Left colon (tissue), 2 donors: ENCODE results near the gene PARD3B. TPM values are rescaled to one million over a fixed set of nuclear protein-coding genes. Genes with fewer than 3 reads are reported as not detected.

Source experiments
- ATAC-seq: fragments of 200-7000 bp; cut with Tn5 transposase; one replicate; pipeline ENCODE4 v1.9.1; 2020; ENCODE audit warnings: mild to moderate bottlenecking, moderate library complexity
- DNase-seq, 2 donors: peaks; one replicate each; pipeline ENCODE4 v3.0.0-alpha.2; 2020
- intact Hi-C, 2 donors: fragments of 100-400 bp; cut with DNase I in 1 of 2; cut with micrococcal nuclease in 1 of 2; formaldehyde crosslinking; loops; one replicate each; pipeline versions ENCODE4 v1.11.2 to v1.14.0; 2022; cut with DNase I, micrococcal nuclease
- total RNA-seq, 2 donors: library from RNA; stranded (reverse); fragmentation: NEBNext Ultra II Directional; extraction: Animal tissue kit (Norgen Biotek cat#: 25700); gene quantifications; one replicate each; pipeline ENCODE4 v1.2.1, GENCODE V29; 2021
- donor health status: DM: no; HTN: no; CAD: no.
- donor health status: DM: yes; HTN: yes; CAD: no.

Gene PARD3B
- total RNA-seq, 2 donors from 2014 or later, result 28.3 to 30.5 TPM

GRCh38 chr2:204989877-204990276 is 444.6 kb downstream of the PARD3B start:
- DNase-seq (no peak), ATAC-seq (no peak)
- intact Hi-C loops, result no loop called here

GRCh38 chr2:205001300-205001966 is 456.2 kb downstream of the PARD3B start:
- DNase-seq, result no peak

GRCh38 chr2:205002390-205002789 is 457.1 kb downstream of the PARD3B start:
- DNase-seq (no peak), ATAC-seq (no peak)
- intact Hi-C loops, result no loop called here

More at GRCh38 chr2:205001300-205001966, 456.2 kb downstream of the PARD3B start:
- no peak for ATAC-seq
- intact Hi-C loops, result no loop called here

GRCh38 chr2:205003288-205003687 is 458.0 kb downstream of the PARD3B start:
- ATAC-seq (no peak), DNase-seq (no peak)
- intact Hi-C loops, result no loop called here

- no peak for ATAC-seq
- no peak for DNase-seq
- intact Hi-C loops, result no loop called here
Observed at GRCh38 chr2:205010196-205010595, 464.9 kb downstream of the PARD3B start.

GRCh38 chr2:205011031-205011430 is 465.8 kb downstream of the PARD3B start:
- intact Hi-C loops, result no loop called here
- DNase-seq (no peak), ATAC-seq (no peak)

GRCh38 chr2:205012961-205013360 is 467.7 kb downstream of the PARD3B start:
- no peak for ATAC-seq
- intact Hi-C loops, result no loop called here
- DNase-seq, result no peak

GRCh38 chr2:205013586-205013985 is 468.3 kb downstream of the PARD3B start:
- intact Hi-C loops, result no loop called here
- ATAC-seq (no peak), DNase-seq (no peak)

- intact Hi-C loops, result no loop called here
- ATAC-seq, result no peak
- DNase-seq, result no peak
Observed at GRCh38 chr2:205014201-205014600, 468.9 kb downstream of the PARD3B start.

- intact Hi-C loops, result no loop called here
- no peak for ATAC-seq
Observed at GRCh38 chr2:205017381-205017780, 472.1 kb downstream of the PARD3B start.

GRCh38 chr2:205017912-205018311 is 472.6 kb downstream of the PARD3B start:
- intact Hi-C loops, result no loop called here
- ATAC-seq (peak; percentile 96), DNase-seq (no peak)

More at GRCh38 chr2:205017381-205017780, 472.1 kb downstream of the PARD3B start:
- no peak for DNase-seq

- DNase-seq (no peak), ATAC-seq (no peak)
- intact Hi-C loops, result no loop called here
Observed at GRCh38 chr2:205020673-205021072, 475.4 kb downstream of the PARD3B start.

- intact Hi-C loops, result no loop called here
- ATAC-seq (no peak), DNase-seq (no peak)
Observed at GRCh38 chr2:205022841-205023240, 477.6 kb downstream of the PARD3B start.

- intact Hi-C loops, result no loop called here
- DNase-seq (peak in 1 of 2 donors; percentile 27), ATAC-seq (no peak)
Observed at GRCh38 chr2:205024822-205025518, 479.7 kb downstream of the PARD3B start.

GRCh38 chr2:205025580-205026240 is 480.4 kb downstream of the PARD3B start:
- DNase-seq, result no peak
- ATAC-seq, result no peak
- intact Hi-C loops, result no loop called here

- no peak for ATAC-seq
- DNase-seq, result no peak
- intact Hi-C loops, result no loop called here
Observed at GRCh38 chr2:205030695-205031094, 485.4 kb downstream of the PARD3B start.

- no peak for ATAC-seq
- no peak for DNase-seq
- intact Hi-C loops, result no loop called here
Observed at GRCh38 chr2:205032093-205032551, 486.8 kb downstream of the PARD3B start.

- no peak for DNase-seq
- intact Hi-C loops, result no loop called here
- no peak for ATAC-seq
Observed at GRCh38 chr2:205033431-205033830, 488.2 kb downstream of the PARD3B start.

- DNase-seq (no peak), ATAC-seq (no peak)
- intact Hi-C loops, result no loop called here
Observed at GRCh38 chr2:205034034-205034433, 488.8 kb downstream of the PARD3B start.

- peak; percentile 93 for ATAC-seq
- no peak for DNase-seq
- intact Hi-C loops, result no loop called here
Observed at GRCh38 chr2:205040323-205040722, 495.0 kb downstream of the PARD3B start.
